Keratinocyte (primary cell): ENCODE data around the gene GOLPH3L.

Source experiments
- CTCF ChIP-seq, 3 experiments: IDR thresholded peaks in 1 of 3; conservative IDR thresholded peaks in 1 of 3; optimal IDR thresholded peaks in 1 of 3; 2 replicates in 2 of 3; 3 replicates in 1 of 3; pipeline versions ENCODE3 to v1.5.1; 2011; ENCODE audit warnings: low read length in 3 of 3, mild to moderate bottlenecking in 3 of 3, moderate library complexity in 2 of 3, control low read depth in 1 of 3, inconsistent platforms in 1 of 3; ENCODE audit not compliant: insufficient read depth in 2 of 3; ENCODE audit errors: extremely low read depth in 1 of 3
- EZH2 ChIP-seq: IDR thresholded peaks from one replicate; pipeline ENCODE4 v1.6.1; 2012; ENCODE audit warnings: inconsistent platforms, mild to moderate bottlenecking, low read length, moderate library complexity

GRCh38 chr1:150718225-150718891, 21.4 kb upstream of the GOLPH3L start:
- TF ChIP-seq CTCF (optimal IDR thresholded peaks at IDR 0.05 in 1 of 3, IDR thresholded peaks at IDR 0.05 in 1 of 3, conservative IDR thresholded peaks at IDR 0.05 in 1 of 3; ENCODE audit: extremely low read depth in 1 of 3, insufficient read depth in 2 of 3, low read length in 3 of 3) (no peak), EZH2 (no peak)
